GM23248 (cell line): ENCODE measurements around the gene TMBIM1.

Source experiments
- EZH2 ChIP-seq: fragments of 200-600 bp; sonication (generic); IDR thresholded peaks from 2 replicates; pipeline ENCODE4 v1.6.1; 2018; ENCODE audit warnings: antibody characterized with exemption, mild to moderate bottlenecking; ENCODE audit not compliant: insufficient read depth, poor library complexity, severe bottlenecking
- EZH2phosphoT487 ChIP-seq: fragments of 200-600 bp; sonication (generic); IDR thresholded peaks from 2 replicates; pipeline ENCODE4 v1.6.1; 2018; ENCODE audit warnings: antibody characterized with exemption, moderate library complexity, mild to moderate bottlenecking, low read depth; ENCODE audit not compliant: insufficient read depth

GRCh38 chr2:218244665-218245064 is 47.6 kb downstream of the TMBIM1 start:
- TF ChIP-seq EZH2phosphoT487 (no peak), EZH2 (no peak)
